ENCODE results near the gene USP4.

Gene USP4

GRCh38 chr3:49298511-49298910 lies 41.3 kb downstream of the USP4 start:
- no peak overlapping the region for H3K27ac ChIP-seq (replicated peaks)
- no peaks in the 10 kb centered on the region for H3K27me3 ChIP-seq (ENCODE audit: insufficient read depth, poor library complexity, severe bottlenecking)
- no peak overlapping the region for H3K4me3 ChIP-seq (replicated peaks; ENCODE audit: insufficient read depth, low read length)
- TF ChIP-seq, protein P1, sequence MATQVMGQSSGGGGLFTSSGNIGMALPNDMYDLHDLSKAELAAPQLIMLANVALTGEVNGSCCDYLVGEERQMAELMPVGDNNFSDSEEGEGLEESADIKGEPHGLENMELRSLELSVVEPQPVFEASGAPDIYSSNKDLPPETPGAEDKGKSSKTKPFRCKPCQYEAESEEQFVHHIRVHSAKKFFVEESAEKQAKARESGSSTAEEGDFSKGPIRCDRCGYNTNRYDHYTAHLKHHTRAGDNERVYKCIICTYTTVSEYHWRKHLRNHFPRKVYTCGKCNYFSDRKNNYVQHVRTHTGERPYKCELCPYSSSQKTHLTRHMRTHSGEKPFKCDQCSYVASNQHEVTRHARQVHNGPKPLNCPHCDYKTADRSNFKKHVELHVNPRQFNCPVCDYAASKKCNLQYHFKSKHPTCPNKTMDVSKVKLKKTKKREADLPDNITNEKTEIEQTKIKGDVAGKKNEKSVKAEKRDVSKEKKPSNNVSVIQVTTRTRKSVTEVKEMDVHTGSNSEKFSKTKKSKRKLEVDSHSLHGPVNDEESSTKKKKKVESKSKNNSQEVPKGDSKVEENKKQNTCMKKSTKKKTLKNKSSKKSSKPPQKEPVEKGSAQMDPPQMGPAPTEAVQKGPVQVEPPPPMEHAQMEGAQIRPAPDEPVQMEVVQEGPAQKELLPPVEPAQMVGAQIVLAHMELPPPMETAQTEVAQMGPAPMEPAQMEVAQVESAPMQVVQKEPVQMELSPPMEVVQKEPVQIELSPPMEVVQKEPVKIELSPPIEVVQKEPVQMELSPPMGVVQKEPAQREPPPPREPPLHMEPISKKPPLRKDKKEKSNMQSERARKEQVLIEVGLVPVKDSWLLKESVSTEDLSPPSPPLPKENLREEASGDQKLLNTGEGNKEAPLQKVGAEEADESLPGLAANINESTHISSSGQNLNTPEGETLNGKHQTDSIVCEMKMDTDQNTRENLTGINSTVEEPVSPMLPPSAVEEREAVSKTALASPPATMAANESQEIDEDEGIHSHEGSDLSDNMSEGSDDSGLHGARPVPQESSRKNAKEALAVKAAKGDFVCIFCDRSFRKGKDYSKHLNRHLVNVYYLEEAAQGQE (IDR thresholded peaks at IDR 0.05; ENCODE audit: insufficient replicate concordance, low read depth) = no peak
- TF ChIP-seq GABPA (IDR thresholded peaks at IDR 0.05; ENCODE audit: low read depth) (no peak), SPI1 (IDR thresholded peaks at IDR 0.05; ENCODE audit: borderline replicate concordance, low read depth) (no peak), POLR2AphosphoS5 (IDR thresholded peaks at IDR 0.05; ENCODE audit: low read depth) (no peak)
- TF ChIP-seq, protein P2, sequence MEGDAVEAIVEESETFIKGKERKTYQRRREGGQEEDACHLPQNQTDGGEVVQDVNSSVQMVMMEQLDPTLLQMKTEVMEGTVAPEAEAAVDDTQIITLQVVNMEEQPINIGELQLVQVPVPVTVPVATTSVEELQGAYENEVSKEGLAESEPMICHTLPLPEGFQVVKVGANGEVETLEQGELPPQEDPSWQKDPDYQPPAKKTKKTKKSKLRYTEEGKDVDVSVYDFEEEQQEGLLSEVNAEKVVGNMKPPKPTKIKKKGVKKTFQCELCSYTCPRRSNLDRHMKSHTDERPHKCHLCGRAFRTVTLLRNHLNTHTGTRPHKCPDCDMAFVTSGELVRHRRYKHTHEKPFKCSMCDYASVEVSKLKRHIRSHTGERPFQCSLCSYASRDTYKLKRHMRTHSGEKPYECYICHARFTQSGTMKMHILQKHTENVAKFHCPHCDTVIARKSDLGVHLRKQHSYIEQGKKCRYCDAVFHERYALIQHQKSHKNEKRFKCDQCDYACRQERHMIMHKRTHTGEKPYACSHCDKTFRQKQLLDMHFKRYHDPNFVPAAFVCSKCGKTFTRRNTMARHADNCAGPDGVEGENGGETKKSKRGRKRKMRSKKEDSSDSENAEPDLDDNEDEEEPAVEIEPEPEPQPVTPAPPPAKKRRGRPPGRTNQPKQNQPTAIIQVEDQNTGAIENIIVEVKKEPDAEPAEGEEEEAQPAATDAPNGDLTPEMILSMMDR (IDR thresholded peaks at IDR 0.05; ENCODE audit: insufficient read depth, low read length) = no peak
- no peak for DNase-seq (ENCODE audit: low read depth in 1 of 2, low spot score in 1 of 2)

DNA sequence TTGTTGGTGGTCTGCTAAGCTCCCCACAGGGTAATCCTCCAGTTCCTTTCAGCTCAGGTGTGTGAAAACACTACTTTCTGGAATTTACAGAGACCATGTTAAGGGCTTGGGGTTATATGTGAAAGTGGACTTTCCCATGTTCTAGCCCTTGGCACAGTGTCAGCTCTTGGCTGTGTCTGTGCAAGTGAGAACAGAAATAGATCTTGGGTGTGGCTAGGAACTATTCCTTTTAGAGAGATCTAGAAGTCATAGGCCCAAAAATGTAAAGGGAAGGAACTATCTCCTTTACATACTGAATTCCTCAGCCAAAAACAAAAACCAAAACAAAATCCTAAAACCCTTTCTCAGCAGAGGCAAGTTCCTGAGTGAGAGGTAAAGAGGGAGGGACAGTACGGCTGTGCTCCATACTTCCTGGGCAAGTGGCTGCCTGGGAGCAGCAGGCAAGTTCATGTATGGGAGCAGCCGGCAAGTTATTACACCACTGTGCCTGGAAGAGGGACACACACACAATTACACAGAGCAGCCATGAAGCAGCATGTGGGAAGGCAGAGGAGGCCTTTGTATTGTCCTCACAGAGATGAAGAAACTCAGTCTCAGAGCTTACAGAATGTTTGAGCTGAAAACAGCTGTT lies 43.0 kb downstream of the USP4 start:
- H3K27me3 ChIP-seq (ENCODE audit: insufficient read depth, poor library complexity, severe bottlenecking) = no peaks in the 10 kb centered on the region
- TF ChIP-seq SPI1 (IDR thresholded peaks at IDR 0.05; ENCODE audit: borderline replicate concordance, low read depth) = no peak
- no peak for DNase-seq (ENCODE audit: low read depth in 1 of 2, low spot score in 1 of 2)
- no peak overlapping the region for H3K27ac ChIP-seq (replicated peaks)
- no peak overlapping the region for H3K4me3 ChIP-seq (replicated peaks; ENCODE audit: insufficient read depth, low read length)

DNA sequence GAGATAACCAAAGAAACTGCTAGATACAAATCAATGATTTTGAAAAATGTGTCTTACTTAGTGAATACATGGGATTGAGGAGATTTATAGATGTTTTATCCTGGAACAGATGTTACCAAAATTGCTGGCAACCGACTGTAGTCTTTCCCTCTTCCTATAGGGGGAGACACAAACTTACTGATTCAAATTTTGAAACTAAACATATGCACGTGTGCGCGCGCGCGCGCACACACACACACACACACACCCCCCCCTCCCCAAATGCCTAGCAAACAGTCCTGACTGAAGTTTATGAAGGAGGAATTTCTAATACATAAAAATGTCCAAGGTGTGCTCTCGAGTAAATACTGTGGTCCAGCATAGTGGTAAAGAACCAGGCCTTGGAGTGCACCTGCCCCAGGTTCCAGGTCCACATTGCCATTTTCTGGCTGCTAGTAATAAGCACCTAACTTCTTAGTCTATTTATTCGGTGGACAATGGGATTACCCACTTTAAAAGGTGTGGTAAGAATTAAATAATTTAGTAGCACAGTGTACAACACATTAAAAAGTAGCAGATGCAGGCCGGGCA lies 44.3 kb downstream of the USP4 start:
- Histone ChIP-seq H3K27ac (replicated peaks) (no peak overlapping the region), H3K4me3 (replicated peaks; ENCODE audit: insufficient read depth, low read length) (no peak overlapping the region), H3K27me3 (ENCODE audit: insufficient read depth, poor library complexity, severe bottlenecking) (no peaks in the 10 kb centered on the region)
- TF ChIP-seq, protein P2 (IDR thresholded peaks at IDR 0.05; ENCODE audit: insufficient read depth, low read length) = peak; percentile 34
- TF ChIP-seq, protein P1 (IDR thresholded peaks at IDR 0.05; ENCODE audit: insufficient replicate concordance, low read depth) = no peak
- DNase-seq (ENCODE audit: low read depth in 1 of 2, low spot score in 1 of 2) = peak in 1 of 2 experiments; percentile 33

- TF ChIP-seq GABPA (IDR thresholded peaks at IDR 0.05; ENCODE audit: low read depth) = no peak
- no peak for TF ChIP-seq POLR2AphosphoS5 (IDR thresholded peaks at IDR 0.05; ENCODE audit: low read depth)
- TF ChIP-seq, protein P1 (IDR thresholded peaks at IDR 0.05; ENCODE audit: insufficient replicate concordance, low read depth) = no peak
- TF ChIP-seq, protein P2 (IDR thresholded peaks at IDR 0.05; ENCODE audit: insufficient read depth, low read length) = no peak
- no peak for TF ChIP-seq SPI1 (IDR thresholded peaks at IDR 0.05; ENCODE audit: borderline replicate concordance, low read depth)
- DNase-seq (ENCODE audit: low read depth in 1 of 2, low spot score in 1 of 2) = no peak
- H3K4me3 ChIP-seq (replicated peaks; ENCODE audit: insufficient read depth, low read length) = no peak overlapping the region
- no peaks in the 10 kb centered on the region for H3K27me3 ChIP-seq (ENCODE audit: insufficient read depth, poor library complexity, severe bottlenecking)
- H3K27ac ChIP-seq (replicated peaks) = no peak overlapping the region
Measured at GRCh38 chr3:49294343-49294742, 45.5 kb downstream of the USP4 start.

Measured in HL-60 (cell line).